Superior temporal gyrus (tissue), 1 donor: Measurements from ENCODE around the gene TSR1.
A peak's percentile ranks its signal among the peaks of the same experiment; 100 is the strongest.

ENCODE experiments used
- DNase-seq: peaks from one replicate; pipeline ENCODE4 v3.0.0-alpha.2; 2016; ENCODE audit errors: extremely low spot score

Gene TSR1

GRCh38 chr17:2336215-2336851, at the start of gene TSR1:
Gene TSR1, minus strand, starts transcription at chr17:2336457. Its CDS starts 30 bp downstream, at chr17:2336427.
- peak; percentile 96 for DNase-seq

- no peak for DNase-seq
Measured at GRCh38 chr17:2385240-2386210, 49.3 kb upstream of the TSR1 start.

GRCh38 chr17:2384439-2385127, 48.3 kb upstream of the TSR1 start:
- DNase-seq, result no peak

- DNase-seq, result no peak
Measured at GRCh38 chr17:2383628-2384167, 47.4 kb upstream of the TSR1 start.

GRCh38 chr17:2380950-2381649, 44.8 kb upstream of the TSR1 start:
- DNase-seq, result no peak

- DNase-seq, result no peak
Measured at GRCh38 chr17:2380226-2380922, 44.1 kb upstream of the TSR1 start.

GRCh38 chr17:2379489-2380225, 43.4 kb upstream of the TSR1 start:
- DNase-seq, result no peak

GRCh38 chr17:2378905-2379304, 42.6 kb upstream of the TSR1 start:
- DNase-seq, result no peak

- DNase-seq, result no peak
Measured at GRCh38 chr17:2377659-2378058, 41.4 kb upstream of the TSR1 start.

- no peak for DNase-seq
Measured at GRCh38 chr17:2376107-2376506, 39.9 kb upstream of the TSR1 start.

GRCh38 chr17:2375406-2375805, 39.1 kb upstream of the TSR1 start:
- DNase-seq, result no peak

- DNase-seq, result no peak
Measured at GRCh38 chr17:2374549-2375285, 38.5 kb upstream of the TSR1 start.

- no peak for DNase-seq
Measured at GRCh38 chr17:2373179-2373578, 36.9 kb upstream of the TSR1 start.

- no peak for DNase-seq
Measured at GRCh38 chr17:2372681-2373080, 36.4 kb upstream of the TSR1 start.

GRCh38 chr17:2372180-2372579, 35.9 kb upstream of the TSR1 start:
- no peak for DNase-seq

- no peak for DNase-seq
Measured at GRCh38 chr17:2371183-2372130, 35.2 kb upstream of the TSR1 start.

- no peak for DNase-seq
Measured at GRCh38 chr17:2370211-2370589, 33.9 kb upstream of the TSR1 start.

- DNase-seq, result no peak
Measured at GRCh38 chr17:2369551-2370210, 33.4 kb upstream of the TSR1 start.
